GM18951 (cell line): ENCODE data around the gene GPX7.

Experiments used
- POLR2A ChIP-seq: IDR thresholded peaks from 4 replicates; pipeline ENCODE4 v1.6.1; 2011; ENCODE audit warnings: mild to moderate bottlenecking; ENCODE audit not compliant: insufficient read length, insufficient read depth; ENCODE audit errors: extremely low read depth
- in situ Hi-C: fragments of 300-500 bp; cut with MboI; formaldehyde crosslinking; loops from one replicate; pipeline ENCODE4 v1.12.0; 2022; ENCODE audit warnings: low sequenced_read_pairs, mixed read lengths, inconsistent platforms; ENCODE audit not compliant: unreplicated experiment

GPX7 gene

GRCh38 chr1:52597912-52598311 is 4.3 kb upstream of the GPX7 start:
- in situ Hi-C loops: no loop called here
- no peak for TF ChIP-seq POLR2A

GRCh38 chr1:52598729-52599128 is 3.4 kb upstream of the GPX7 start:
- in situ Hi-C loops: no loop called here

GRCh38 chr1:52599236-52599635 is 2.9 kb upstream of the GPX7 start:
- in situ Hi-C loops: no loop called here
- TF ChIP-seq POLR2A: no peak

More at GRCh38 chr1:52598729-52599128, 3.4 kb upstream of the GPX7 start:
- TF ChIP-seq POLR2A: no peak

- in situ Hi-C loops: no loop called here
- no peak for TF ChIP-seq POLR2A
Observed at GRCh38 chr1:52600533-52601179, 1.5 kb upstream of the GPX7 start.

- no peak for TF ChIP-seq POLR2A
- in situ Hi-C loops: no loop called here
Observed at GRCh38 chr1:52601519-52601918, 652 bp upstream of the GPX7 start.

- in situ Hi-C loops: no loop called here
- no peak for TF ChIP-seq POLR2A
Observed at GRCh38 chr1:52602856-52603600, 857 bp downstream of the GPX7 start.

GRCh38 chr1:52603630-52604029 is 1.5 kb downstream of the GPX7 start:
- no peak for TF ChIP-seq POLR2A
- in situ Hi-C loops: no loop called here

- TF ChIP-seq POLR2A: no peak
Observed at GRCh38 chr1:52604063-52604770, 2.0 kb downstream of the GPX7 start.

GRCh38 chr1:52613636-52614373 is 11.6 kb downstream of the GPX7 start:
- in situ Hi-C loops: no loop called here
- no peak for TF ChIP-seq POLR2A

More at GRCh38 chr1:52604063-52604770, 2.0 kb downstream of the GPX7 start:
- in situ Hi-C loops: no loop called here

- in situ Hi-C loops: no loop called here
- no peak for TF ChIP-seq POLR2A
Observed at GRCh38 chr1:52614671-52615070, 12.5 kb downstream of the GPX7 start.

- TF ChIP-seq POLR2A: no peak
- in situ Hi-C loops: no loop called here
Observed at GRCh38 chr1:52615489-52616042, 13.4 kb downstream of the GPX7 start.

- no peak for TF ChIP-seq POLR2A
Observed at GRCh38 chr1:52621950-52622349, 19.8 kb downstream of the GPX7 start.

GRCh38 chr1:52623812-52624211 is 21.6 kb downstream of the GPX7 start:
- no peak for TF ChIP-seq POLR2A
- in situ Hi-C loops: no loop called here

More at GRCh38 chr1:52621950-52622349, 19.8 kb downstream of the GPX7 start:
- in situ Hi-C loops: no loop called here
